Limb (tissue), 2 donors: ENCODE data around the gene PKD2L1.
A peak's percentile ranks its signal among the peaks of the same experiment; 100 is the strongest.
"Not testable (repeated sequence)": the region's sequence is repeated elsewhere in the genome, so short reads cannot be mapped to it uniquely, and the experiment has no call there.

Experiments
- DNase-seq, 2 donors: peaks; one replicate each; pipeline ENCODE4 v3.0.0-alpha.2; 2016; ENCODE audit errors: extremely low spot score in 2 of 2

PKD2L1 gene

DNA sequence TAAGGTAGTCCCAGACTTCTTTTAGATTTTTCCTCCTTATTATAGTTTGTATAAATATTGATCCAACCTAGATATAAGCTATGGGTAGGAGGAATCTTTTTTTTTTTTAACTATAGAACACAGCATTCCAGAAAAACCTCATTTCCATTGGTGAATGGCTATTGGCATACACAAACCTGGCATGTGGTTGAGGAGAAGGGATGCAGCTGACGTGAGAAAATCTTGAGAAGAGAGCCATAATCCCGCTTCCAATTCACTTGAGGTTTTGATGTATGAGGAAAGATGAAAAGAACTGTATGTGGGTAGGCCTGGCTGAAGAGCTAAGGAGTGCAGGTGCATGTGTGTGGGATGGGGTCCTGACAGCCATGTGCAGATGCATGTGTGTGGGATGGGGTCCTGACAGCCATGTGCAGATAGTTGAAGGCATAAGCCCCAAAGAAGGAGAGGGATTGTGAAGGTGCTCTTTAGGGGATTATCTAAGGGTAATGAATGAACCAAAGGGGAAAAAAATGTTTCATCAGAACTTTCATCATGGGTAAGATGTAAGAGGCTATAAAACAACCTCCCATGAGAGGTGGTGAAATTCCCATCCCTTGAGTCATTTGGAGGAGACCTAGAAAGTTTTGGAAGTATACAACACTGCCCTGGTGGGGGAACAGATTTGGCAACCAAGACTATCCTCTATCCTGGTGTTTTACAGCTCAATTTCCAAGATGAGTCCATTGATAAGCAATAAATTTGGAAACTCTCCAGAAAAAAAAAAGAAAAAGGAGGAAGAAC lies 3.8 kb upstream of the PKD2L1 start:
- no peak for DNase-seq

DNA sequence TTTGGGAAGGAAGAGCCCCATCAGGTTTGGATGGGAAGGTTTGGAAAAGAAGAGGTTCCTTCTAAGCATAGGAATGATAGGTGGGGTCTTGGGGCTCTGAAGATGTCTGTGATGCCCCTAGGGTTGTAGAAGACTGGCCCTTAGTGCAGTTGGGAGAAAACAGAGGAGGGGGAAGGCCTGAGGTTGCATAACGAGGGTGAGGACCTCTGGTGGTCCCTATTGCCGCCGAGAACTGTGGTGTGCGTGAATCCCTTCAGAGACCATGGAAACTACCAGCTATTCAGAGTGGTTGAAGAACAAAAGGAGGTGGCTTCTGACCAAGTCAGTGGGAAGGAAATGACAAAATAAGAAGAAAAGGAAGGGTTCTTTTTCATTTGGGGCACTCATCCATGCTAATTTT lies 3.1 kb upstream of the PKD2L1 start:
- DNase-seq: no peak

GRCh38 chr10:100328198-100328597 lies 1.8 kb downstream of the PKD2L1 start:
- no peak for DNase-seq

- no peak for DNase-seq
These were observed 2.4 kb downstream of the PKD2L1 start for GRCh38 chr10:100327718-100328009.

- no peak for DNase-seq
These were observed 2.9 kb downstream of the PKD2L1 start for GRCh38 chr10:100327007-100327717.

GRCh38 chr10:100325158-100325557 lies 4.9 kb downstream of the PKD2L1 start:
- DNase-seq: no peak

DNA sequence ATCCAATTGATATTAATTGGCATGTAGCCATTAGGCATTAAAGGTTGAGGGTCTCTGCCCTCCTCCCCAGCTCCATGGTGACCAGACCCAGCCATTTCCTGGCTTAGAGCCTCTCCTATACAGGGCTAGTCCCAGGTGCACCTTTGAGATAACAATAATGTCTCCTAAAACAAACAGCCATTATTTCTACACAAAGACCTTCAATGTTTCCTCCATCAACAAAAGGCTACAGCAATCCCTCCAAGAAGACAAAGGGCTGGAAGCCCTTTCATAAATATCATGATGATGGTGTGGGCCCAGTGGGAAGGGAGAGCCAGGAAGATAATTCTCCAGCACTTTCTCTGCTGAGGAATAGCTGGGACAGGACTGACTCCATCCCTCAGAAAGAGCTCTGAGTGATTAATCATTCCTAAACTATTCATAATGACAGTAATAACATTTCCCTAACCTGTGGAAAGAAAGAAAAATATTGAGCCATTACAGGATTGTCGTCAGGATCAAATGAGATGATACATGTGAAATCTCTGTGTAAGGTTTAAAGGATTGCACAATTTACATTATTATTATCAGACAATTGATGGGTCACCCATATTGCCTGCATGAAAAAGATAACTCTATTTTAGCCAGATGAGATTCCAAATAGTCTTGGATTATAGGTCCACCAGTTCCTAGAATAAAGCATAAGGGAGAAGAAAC lies 10.2 kb downstream of the PKD2L1 start:
- DNase-seq: no peak

- no peak for DNase-seq
These were observed 11.8 kb downstream of the PKD2L1 start for GRCh38 chr10:100318207-100318606.

DNA sequence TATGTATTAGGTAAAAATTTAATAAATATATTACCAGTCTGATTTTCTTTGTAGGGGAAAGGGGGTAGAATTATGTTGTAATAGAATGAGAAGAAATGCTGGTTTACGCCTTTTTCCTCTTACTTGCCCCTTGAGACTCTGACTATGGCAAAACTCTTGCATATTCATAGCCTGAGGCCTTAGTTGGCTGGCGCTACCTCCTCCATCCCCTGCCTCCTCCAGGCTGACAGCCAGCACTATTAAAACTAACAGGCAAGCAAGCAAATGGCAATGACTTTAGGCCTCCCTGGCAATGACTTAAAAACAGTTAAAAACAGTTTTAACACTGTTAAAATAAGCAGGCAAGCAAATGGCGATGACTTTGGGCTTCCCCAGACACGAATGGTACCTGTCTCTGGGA lies 14.4 kb downstream of the PKD2L1 start:
- DNase-seq: no peak

DNA sequence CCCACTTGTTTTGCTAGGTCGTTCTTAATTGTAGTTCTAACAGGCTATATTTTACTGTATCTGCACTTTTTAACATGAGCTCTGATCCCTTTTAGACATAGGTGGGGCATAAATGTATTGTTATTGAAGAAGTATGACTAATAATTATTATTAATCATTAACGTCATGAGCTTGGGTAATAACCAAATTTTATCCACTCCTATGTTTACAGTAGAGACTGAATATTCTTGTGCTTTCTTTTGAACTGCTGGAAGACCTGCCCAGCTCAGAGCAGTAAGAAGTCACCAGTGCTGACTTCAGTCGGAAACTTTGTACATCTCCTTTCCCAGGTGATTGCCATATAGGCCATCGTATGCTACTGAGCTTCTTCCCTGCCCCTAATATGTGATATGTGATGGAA lies 18.7 kb downstream of the PKD2L1 start:
- DNase-seq: no peak

- DNase-seq: no peak
These were observed 22.3 kb downstream of the PKD2L1 start for GRCh38 chr10:100307684-100308083.

DNA sequence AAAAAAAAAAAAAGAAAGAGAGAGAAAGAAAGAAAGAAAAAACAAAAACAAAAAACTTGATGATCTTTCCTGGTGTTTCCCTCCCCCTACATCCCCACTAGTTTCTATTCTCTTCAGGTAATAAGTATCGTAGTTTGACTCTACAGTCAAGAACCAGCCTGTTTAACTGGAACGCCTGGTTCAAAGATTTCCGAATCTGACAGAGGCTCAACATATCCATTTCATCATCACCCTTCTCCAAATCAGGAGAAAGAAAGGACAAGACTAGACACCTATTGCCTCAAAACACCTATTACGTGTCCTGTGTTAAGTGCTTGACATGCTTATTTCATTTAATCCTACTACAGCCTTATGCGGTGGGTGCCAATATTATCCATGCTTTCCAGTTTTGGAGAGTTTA lies 23.2 kb downstream of the PKD2L1 start:
- DNase-seq: no peak

DNA sequence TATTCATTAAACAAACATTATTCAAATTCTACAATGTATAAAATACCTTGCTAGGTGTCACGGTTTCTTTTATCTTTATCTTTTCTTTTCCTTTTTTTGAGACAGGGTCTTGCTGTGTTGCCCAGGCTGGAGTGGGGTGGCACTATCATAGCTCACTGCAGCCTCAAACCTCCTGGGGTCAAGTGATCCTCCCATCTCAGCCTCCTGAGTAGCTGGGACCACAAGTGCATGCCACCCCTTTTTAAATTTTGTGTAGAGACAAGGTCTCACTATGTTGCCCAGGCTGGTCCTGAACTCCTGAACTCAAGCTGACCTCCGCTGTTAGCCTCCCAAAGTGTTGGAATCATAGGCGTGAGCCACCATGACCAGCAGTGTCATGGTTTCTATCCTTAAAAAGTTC lies 25.6 kb downstream of the PKD2L1 start:
- no peak for DNase-seq

GRCh38 chr10:100303724-100304319 lies 26.2 kb downstream of the PKD2L1 start:
- DNase-seq: peak in 1 of 2 donors; percentile 51

DNA sequence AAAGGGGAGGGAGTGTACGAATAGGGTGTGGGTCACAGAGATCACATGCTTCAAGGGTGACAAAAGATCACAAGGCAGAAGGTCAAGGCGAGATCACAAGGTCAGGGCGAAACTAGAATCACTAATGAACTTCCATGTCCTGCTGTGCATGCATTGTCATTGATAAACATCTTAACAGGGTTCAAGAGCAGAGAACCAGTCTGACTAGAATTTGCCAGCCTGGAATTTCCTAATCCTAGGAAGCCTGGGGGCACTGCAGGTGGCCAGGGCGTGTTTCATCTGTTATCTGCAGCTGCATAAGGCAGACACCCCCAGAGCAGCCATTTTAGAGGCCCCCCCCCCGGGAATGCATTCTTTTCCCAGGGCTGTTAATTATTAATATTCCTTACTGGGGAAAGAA lies 28.9 kb downstream of the PKD2L1 start:
- DNase-seq: not testable (repeated sequence)

- no peak for DNase-seq
These were observed 32.8 kb downstream of the PKD2L1 start for GRCh38 chr10:100297242-100297641.

DNA sequence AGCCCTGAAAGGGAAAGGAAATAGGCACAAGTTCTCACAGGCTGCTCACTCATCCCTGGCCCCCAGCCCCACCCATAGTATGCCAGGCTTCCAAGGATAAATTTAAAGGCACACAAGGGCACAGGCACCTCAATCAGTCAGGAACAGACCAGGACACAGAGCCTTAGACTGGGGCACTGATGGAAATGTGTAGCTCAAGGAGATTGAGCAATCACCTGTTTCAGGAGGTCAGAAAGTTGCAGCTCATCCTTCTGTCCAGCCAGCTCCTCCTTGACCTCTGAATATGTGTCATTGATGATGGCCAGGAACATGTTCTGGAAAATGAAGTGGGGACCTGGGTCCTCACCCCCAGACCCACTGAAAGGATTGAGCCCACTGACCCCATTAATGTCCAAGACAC lies 37.0 kb downstream of the PKD2L1 start:
- DNase-seq: no peak

DNA sequence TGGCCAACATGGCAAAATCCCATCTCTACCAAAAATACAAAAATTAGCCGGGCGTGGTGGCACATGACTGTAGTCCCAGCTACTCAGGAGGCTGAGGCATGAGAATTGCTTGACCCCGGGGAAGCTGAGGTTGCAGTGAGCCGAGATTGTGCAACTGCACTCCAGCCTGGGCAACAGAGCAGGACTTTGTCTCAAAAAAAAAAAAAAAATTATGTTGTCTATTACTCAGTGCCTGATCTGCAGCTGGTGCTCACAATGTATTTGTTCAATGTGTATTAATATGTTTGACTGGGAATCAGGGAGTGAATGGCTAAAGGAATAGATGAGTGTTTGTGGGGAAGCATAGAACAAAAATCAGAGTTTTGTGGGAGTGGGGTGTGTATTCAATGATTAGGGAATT lies 37.7 kb downstream of the PKD2L1 start:
- not testable (repeated sequence) for DNase-seq

GRCh38 chr10:100291356-100291755 lies 38.7 kb downstream of the PKD2L1 start:
- no peak for DNase-seq

GRCh38 chr10:100289641-100290040 lies 40.4 kb downstream of the PKD2L1 start:
- DNase-seq: no peak

DNA sequence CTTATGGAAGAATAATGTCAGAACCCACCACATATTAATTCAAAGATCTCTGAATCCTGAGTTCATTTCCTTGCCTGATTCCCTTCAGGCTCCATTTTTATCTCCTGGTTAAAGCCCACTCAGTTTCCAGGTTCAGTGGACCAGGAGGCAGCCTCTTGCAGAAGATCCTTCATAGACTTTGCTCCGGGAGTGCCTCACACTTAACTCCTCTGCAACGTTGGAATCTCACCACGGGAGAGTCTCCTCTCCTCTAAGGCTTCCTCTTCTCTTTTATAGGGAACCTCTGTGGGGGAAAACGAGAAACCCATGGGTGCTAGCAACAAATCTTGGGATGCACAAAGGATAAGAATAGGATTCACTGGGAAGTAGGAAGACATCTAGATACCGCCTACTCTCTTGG lies 41.8 kb downstream of the PKD2L1 start:
- no peak for DNase-seq

GRCh38 chr10:100287756-100288155 lies 42.3 kb downstream of the PKD2L1 start:
- DNase-seq: no peak
